Measurements from ENCODE around the gene RABGGTB. TPM values are rescaled to one million over a fixed set of nuclear protein-coding genes. Genes with fewer than 3 reads are reported as not detected.
"Not testable (repeated sequence)": the region's sequence is repeated elsewhere in the genome, so short reads cannot be mapped to it uniquely, and the experiment has no call there.

The RABGGTB gene
- total and polyA plus RNA-seq, 4 donors, result 24.3 to 74.8 (median 47.2) TPM

GRCh38 chr1:75797606-75798216 is 11.7 kb downstream of the RABGGTB start:
- H3K36me3 ChIP-seq (ENCODE audit: control insufficient read depth in 4 of 4, insufficient read depth in 3 of 4, low read depth in 1 of 4, low read length in 3 of 4), result peaks cover 9 to 35% (median 30%) of the 10 kb centered on the region in 4 donors
- no peaks in the 10 kb centered on the region for H3K4me1 ChIP-seq (ENCODE audit: control insufficient read depth in 4 of 4, insufficient read depth in 4 of 4, low read length in 3 of 4)
- DNase-seq (ENCODE audit: low spot score), result no peak
- TF ChIP-seq MAX (IDR thresholded peaks at IDR 0.05) (no peak), GABPA (IDR thresholded peaks at IDR 0.05 in 1 of 2, conservative IDR thresholded peaks at IDR 0.05 in 1 of 2) (no peak), HNF4G (IDR thresholded peaks at IDR 0.05) (no peak)
- TF ChIP-seq, protein P1, sequence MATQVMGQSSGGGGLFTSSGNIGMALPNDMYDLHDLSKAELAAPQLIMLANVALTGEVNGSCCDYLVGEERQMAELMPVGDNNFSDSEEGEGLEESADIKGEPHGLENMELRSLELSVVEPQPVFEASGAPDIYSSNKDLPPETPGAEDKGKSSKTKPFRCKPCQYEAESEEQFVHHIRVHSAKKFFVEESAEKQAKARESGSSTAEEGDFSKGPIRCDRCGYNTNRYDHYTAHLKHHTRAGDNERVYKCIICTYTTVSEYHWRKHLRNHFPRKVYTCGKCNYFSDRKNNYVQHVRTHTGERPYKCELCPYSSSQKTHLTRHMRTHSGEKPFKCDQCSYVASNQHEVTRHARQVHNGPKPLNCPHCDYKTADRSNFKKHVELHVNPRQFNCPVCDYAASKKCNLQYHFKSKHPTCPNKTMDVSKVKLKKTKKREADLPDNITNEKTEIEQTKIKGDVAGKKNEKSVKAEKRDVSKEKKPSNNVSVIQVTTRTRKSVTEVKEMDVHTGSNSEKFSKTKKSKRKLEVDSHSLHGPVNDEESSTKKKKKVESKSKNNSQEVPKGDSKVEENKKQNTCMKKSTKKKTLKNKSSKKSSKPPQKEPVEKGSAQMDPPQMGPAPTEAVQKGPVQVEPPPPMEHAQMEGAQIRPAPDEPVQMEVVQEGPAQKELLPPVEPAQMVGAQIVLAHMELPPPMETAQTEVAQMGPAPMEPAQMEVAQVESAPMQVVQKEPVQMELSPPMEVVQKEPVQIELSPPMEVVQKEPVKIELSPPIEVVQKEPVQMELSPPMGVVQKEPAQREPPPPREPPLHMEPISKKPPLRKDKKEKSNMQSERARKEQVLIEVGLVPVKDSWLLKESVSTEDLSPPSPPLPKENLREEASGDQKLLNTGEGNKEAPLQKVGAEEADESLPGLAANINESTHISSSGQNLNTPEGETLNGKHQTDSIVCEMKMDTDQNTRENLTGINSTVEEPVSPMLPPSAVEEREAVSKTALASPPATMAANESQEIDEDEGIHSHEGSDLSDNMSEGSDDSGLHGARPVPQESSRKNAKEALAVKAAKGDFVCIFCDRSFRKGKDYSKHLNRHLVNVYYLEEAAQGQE (IDR thresholded peaks at IDR 0.05), result no peak
- WGBS, result 93% methylated on average over 13 of the region's 13 CpGs
- no peaks in the 10 kb centered on the region for H3K27me3 ChIP-seq (ENCODE audit: control insufficient read depth in 4 of 4, insufficient read depth in 4 of 4, low read length in 3 of 4)
- H3K9me3 ChIP-seq (ENCODE audit: control insufficient read depth in 4 of 4, low read length in 3 of 4), result no peaks in the 10 kb centered on the region
- no peak overlapping the region for H3K27ac ChIP-seq (ENCODE audit: low read depth in 1 of 2, low read length in 2 of 2)
- no peak overlapping the region for H3K4me3 ChIP-seq (ENCODE audit: low read depth in 1 of 3, low read length in 3 of 3)
- H3K9ac ChIP-seq (ENCODE audit: low read depth in 1 of 2, low read length in 2 of 2), result no peak overlapping the region

DNA sequence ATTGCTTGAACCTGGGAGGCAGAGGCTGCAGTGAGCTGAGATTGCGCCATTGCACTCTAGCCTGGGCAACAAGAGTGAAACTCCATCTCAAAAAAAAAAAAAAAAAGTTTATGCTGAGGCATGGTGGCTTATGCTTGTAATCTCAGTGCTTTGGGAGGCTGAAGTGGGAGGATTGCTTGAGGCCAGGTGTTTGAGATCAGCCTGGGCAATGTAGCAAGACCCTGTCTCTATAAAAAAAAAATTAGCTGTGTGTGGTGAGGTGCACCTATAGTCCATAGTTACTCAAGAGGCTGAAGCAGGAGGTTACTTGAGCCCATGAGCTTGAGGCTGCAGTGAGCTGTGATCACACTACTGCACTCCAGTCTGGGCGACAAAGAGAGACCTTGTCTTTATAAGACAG is 15.4 kb downstream of the RABGGTB start:
- not testable (repeated sequence) for DNase-seq (ENCODE audit: low spot score); H3K36me3 ChIP-seq (ENCODE audit: control insufficient read depth in 4 of 4, insufficient read depth in 3 of 4, low read depth in 1 of 4, low read length in 3 of 4); H3K9ac ChIP-seq (ENCODE audit: low read depth in 1 of 2, low read length in 2 of 2); H3K4me3 ChIP-seq (ENCODE audit: low read depth in 1 of 3, low read length in 3 of 3); H3K27ac ChIP-seq (ENCODE audit: low read depth in 1 of 2, low read length in 2 of 2); H3K27me3 ChIP-seq (ENCODE audit: control insufficient read depth in 4 of 4, insufficient read depth in 4 of 4, low read length in 3 of 4); H3K4me1 ChIP-seq (ENCODE audit: control insufficient read depth in 4 of 4, insufficient read depth in 4 of 4, low read length in 3 of 4); H3K9me3 ChIP-seq (ENCODE audit: control insufficient read depth in 4 of 4, low read length in 3 of 4)
- 99% methylated on average over 2 of the region's 2 CpGs for WGBS

GRCh38 chr1:75808921-75809320 is 22.9 kb downstream of the RABGGTB start:
- Histone ChIP-seq H3K9ac (ENCODE audit: low read depth in 1 of 2, low read length in 2 of 2) (no peak overlapping the region), H3K4me3 (ENCODE audit: low read depth in 1 of 3, low read length in 3 of 3) (no peak overlapping the region), H3K4me1 (ENCODE audit: control insufficient read depth in 4 of 4, insufficient read depth in 4 of 4, low read length in 3 of 4) (no peaks in the 10 kb centered on the region), H3K27me3 (ENCODE audit: control insufficient read depth in 4 of 4, insufficient read depth in 4 of 4, low read length in 3 of 4) (no peaks in the 10 kb centered on the region), H3K27ac (ENCODE audit: low read depth in 1 of 2, low read length in 2 of 2) (no peak overlapping the region), H3K36me3 (ENCODE audit: control insufficient read depth in 4 of 4, insufficient read depth in 3 of 4, low read depth in 1 of 4, low read length in 3 of 4) (no peaks in the 10 kb centered on the region), H3K9me3 (ENCODE audit: control insufficient read depth in 4 of 4, low read length in 3 of 4) (no peaks in the 10 kb centered on the region)
- DNase-seq (ENCODE audit: low spot score), result no peak
- 79% methylated on average over 4 of the region's 4 CpGs for WGBS
- TF ChIP-seq EGR1 (IDR thresholded peaks at IDR 0.05; ENCODE audit: low read depth in 2 of 2) (no peak), JUND (IDR thresholded peaks at IDR 0.05) (no peak), FOXA1 (IDR thresholded peaks at IDR 0.05) (no peak), RXRA (IDR thresholded peaks at IDR 0.05) (no peak), HNF4A (conservative IDR thresholded peaks at IDR 0.05) (no peak), SP1 (IDR thresholded peaks at IDR 0.05) (no peak)
- TF ChIP-seq, protein P2, sequence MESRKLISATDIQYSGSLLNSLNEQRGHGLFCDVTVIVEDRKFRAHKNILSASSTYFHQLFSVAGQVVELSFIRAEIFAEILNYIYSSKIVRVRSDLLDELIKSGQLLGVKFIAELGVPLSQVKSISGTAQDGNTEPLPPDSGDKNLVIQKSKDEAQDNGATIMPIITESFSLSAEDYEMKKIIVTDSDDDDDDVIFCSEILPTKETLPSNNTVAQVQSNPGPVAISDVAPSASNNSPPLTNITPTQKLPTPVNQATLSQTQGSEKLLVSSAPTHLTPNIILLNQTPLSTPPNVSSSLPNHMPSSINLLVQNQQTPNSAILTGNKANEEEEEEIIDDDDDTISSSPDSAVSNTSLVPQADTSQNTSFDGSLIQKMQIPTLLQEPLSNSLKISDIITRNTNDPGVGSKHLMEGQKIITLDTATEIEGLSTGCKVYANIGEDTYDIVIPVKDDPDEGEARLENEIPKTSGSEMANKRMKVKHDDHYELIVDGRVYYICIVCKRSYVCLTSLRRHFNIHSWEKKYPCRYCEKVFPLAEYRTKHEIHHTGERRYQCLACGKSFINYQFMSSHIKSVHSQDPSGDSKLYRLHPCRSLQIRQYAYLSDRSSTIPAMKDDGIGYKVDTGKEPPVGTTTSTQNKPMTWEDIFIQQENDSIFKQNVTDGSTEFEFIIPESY (IDR thresholded peaks at IDR 0.05), result no peak

Data from liver (tissue), 9 donors.